ENCODE results near the gene MED29.

DNA sequence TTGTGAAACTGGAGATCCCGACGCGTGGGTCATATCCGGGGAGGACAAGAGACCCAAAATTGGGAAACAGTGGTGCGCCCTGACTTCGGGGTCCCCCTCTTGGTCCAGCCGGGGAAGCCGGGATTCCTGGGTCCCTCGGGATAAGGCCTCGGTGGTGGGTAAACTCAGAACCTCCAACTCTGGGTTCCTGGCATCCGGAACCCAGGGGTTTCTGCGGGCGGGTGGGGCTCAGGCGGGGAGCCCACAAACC is 16.2 kb downstream of the MED29 start:
- no peak for TF ChIP-seq POLR2AphosphoS5 (IDR thresholded peaks at IDR 0.05; ENCODE audit: low read depth, low read length)
- TF ChIP-seq, protein P1, sequence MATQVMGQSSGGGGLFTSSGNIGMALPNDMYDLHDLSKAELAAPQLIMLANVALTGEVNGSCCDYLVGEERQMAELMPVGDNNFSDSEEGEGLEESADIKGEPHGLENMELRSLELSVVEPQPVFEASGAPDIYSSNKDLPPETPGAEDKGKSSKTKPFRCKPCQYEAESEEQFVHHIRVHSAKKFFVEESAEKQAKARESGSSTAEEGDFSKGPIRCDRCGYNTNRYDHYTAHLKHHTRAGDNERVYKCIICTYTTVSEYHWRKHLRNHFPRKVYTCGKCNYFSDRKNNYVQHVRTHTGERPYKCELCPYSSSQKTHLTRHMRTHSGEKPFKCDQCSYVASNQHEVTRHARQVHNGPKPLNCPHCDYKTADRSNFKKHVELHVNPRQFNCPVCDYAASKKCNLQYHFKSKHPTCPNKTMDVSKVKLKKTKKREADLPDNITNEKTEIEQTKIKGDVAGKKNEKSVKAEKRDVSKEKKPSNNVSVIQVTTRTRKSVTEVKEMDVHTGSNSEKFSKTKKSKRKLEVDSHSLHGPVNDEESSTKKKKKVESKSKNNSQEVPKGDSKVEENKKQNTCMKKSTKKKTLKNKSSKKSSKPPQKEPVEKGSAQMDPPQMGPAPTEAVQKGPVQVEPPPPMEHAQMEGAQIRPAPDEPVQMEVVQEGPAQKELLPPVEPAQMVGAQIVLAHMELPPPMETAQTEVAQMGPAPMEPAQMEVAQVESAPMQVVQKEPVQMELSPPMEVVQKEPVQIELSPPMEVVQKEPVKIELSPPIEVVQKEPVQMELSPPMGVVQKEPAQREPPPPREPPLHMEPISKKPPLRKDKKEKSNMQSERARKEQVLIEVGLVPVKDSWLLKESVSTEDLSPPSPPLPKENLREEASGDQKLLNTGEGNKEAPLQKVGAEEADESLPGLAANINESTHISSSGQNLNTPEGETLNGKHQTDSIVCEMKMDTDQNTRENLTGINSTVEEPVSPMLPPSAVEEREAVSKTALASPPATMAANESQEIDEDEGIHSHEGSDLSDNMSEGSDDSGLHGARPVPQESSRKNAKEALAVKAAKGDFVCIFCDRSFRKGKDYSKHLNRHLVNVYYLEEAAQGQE (IDR thresholded peaks at IDR 0.05; ENCODE audit: insufficient read depth in 1 of 2, low read depth in 2 of 2, low read length in 2 of 2), result no peak
